ENCODE results near the gene TMED6.

The TMED6 gene

GRCh38 chr16:69368866-69369265, 17.3 kb upstream of the TMED6 start:
- Histone ChIP-seq H3K23ac (ENCODE audit: low read length in 2 of 2) (no peak overlapping the region), H2BK5ac (ENCODE audit: low read depth, low read length, poor library complexity, severe bottlenecking) (no peak overlapping the region), H3K9me3 (ENCODE audit: control insufficient read depth, low read length) (no peaks in the 10 kb centered on the region), H3K36me3 (ENCODE audit: control insufficient read depth in 1 of 2, insufficient read depth in 2 of 2, low read depth in 1 of 2, low read length in 2 of 2) (peaks cover 52 to 88% of the 10 kb centered on the region in 2 experiments), H3K4me1 (ENCODE audit: control insufficient read depth, insufficient read depth, low read depth, low read length) (no peaks in the 10 kb centered on the region), H3K4me2 (ENCODE audit: low read length, poor library complexity, severe bottlenecking) (no peak overlapping the region), H2BK12ac (ENCODE audit: low read length in 2 of 2) (no peak overlapping the region), H3K27me3 (ENCODE audit: control insufficient read depth in 1 of 2, insufficient read depth in 1 of 2, low read length in 2 of 2) (no peaks in the 10 kb centered on the region), H3K4ac (ENCODE audit: low read depth in 1 of 2, low read length in 2 of 2) (no peak overlapping the region), H4K8ac (ENCODE audit: low read length) (no peak overlapping the region), H2BK15ac (ENCODE audit: low read depth, poor library complexity, severe bottlenecking) (no peak overlapping the region), H3K14ac (ENCODE audit: low read length in 2 of 2) (no peak overlapping the region), H3K79me1 (replicated peaks; ENCODE audit: low read length, poor library complexity, severe bottlenecking) (peaks cover 26% of the 10 kb centered on the region), H3K9ac (ENCODE audit: low read length) (no peak overlapping the region), H3K4me3 (ENCODE audit: insufficient read depth in 1 of 2, low read depth in 1 of 2, low read length in 2 of 2) (no peak overlapping the region), H3K27ac (ENCODE audit: low read length, poor library complexity, severe bottlenecking) (no peak overlapping the region), H3K18ac (ENCODE audit: low read depth in 1 of 2, low read length in 2 of 2) (no peak overlapping the region), H2AK5ac (ENCODE audit: low read length, severe bottlenecking) (no peak overlapping the region), H2AFZ (ENCODE audit: low read depth, low read length) (no peak overlapping the region), H4K91ac (ENCODE audit: low read length) (no peak overlapping the region), H2BK120ac (ENCODE audit: low read depth, low read length) (no peak overlapping the region)
- WGBS, result 87% methylated on average over 2 of the region's 4 CpGs
- DNase-seq, result no peak

- Histone ChIP-seq H3K18ac (ENCODE audit: low read depth in 1 of 2, low read length in 2 of 2) (no peak overlapping the region), H3K79me1 (replicated peaks; ENCODE audit: low read length, poor library complexity, severe bottlenecking) (peaks cover 21% of the 10 kb centered on the region), H3K9ac (ENCODE audit: low read length) (no peak overlapping the region), H2BK5ac (ENCODE audit: low read depth, low read length, poor library complexity, severe bottlenecking) (no peak overlapping the region), H2BK120ac (ENCODE audit: low read depth, low read length) (no peak overlapping the region), H3K4me3 (ENCODE audit: insufficient read depth in 1 of 2, low read depth in 1 of 2, low read length in 2 of 2) (no peak overlapping the region), H3K27me3 (ENCODE audit: control insufficient read depth in 1 of 2, insufficient read depth in 1 of 2, low read length in 2 of 2) (no peaks in the 10 kb centered on the region), H3K23ac (ENCODE audit: low read length in 2 of 2) (no peak overlapping the region), H2BK15ac (ENCODE audit: low read depth, poor library complexity, severe bottlenecking) (no peak overlapping the region), H3K4me1 (ENCODE audit: control insufficient read depth, insufficient read depth, low read depth, low read length) (no peaks in the 10 kb centered on the region), H3K4me2 (ENCODE audit: low read length, poor library complexity, severe bottlenecking) (no peak overlapping the region), H3K14ac (ENCODE audit: low read length in 2 of 2) (no peak overlapping the region), H3K4ac (ENCODE audit: low read depth in 1 of 2, low read length in 2 of 2) (no peak overlapping the region), H3K9me3 (ENCODE audit: control insufficient read depth, low read length) (no peaks in the 10 kb centered on the region), H2BK12ac (ENCODE audit: low read length in 2 of 2) (no peak overlapping the region), H4K91ac (ENCODE audit: low read length) (no peak overlapping the region), H4K8ac (ENCODE audit: low read length) (no peak overlapping the region), H3K27ac (ENCODE audit: low read length, poor library complexity, severe bottlenecking) (no peak overlapping the region), H2AFZ (ENCODE audit: low read depth, low read length) (no peak overlapping the region), H2AK5ac (ENCODE audit: low read length, severe bottlenecking) (no peak overlapping the region), H3K36me3 (ENCODE audit: control insufficient read depth in 1 of 2, insufficient read depth in 2 of 2, low read depth in 1 of 2, low read length in 2 of 2) (peaks cover 60 to 86% of the 10 kb centered on the region in 2 experiments)
- DNase-seq, result no peak
- 92% methylated on average over 7 of the region's 7 CpGs for WGBS
These were observed 16.4 kb upstream of the TMED6 start for GRCh38 chr16:69367980-69368379.

GRCh38 chr16:69366431-69366830, 14.8 kb upstream of the TMED6 start:
- Histone ChIP-seq H2BK120ac (ENCODE audit: low read depth, low read length) (no peak overlapping the region), H3K27ac (ENCODE audit: low read length, poor library complexity, severe bottlenecking) (no peak overlapping the region), H4K8ac (ENCODE audit: low read length) (no peak overlapping the region), H3K4me2 (ENCODE audit: low read length, poor library complexity, severe bottlenecking) (no peak overlapping the region), H3K4me3 (ENCODE audit: insufficient read depth in 1 of 2, low read depth in 1 of 2, low read length in 2 of 2) (no peak overlapping the region), H3K79me1 (replicated peaks; ENCODE audit: low read length, poor library complexity, severe bottlenecking) (peaks cover 22% of the 10 kb centered on the region), H3K14ac (ENCODE audit: low read length in 2 of 2) (no peak overlapping the region), H3K4ac (ENCODE audit: low read depth in 1 of 2, low read length in 2 of 2) (no peak overlapping the region), H4K91ac (ENCODE audit: low read length) (no peak overlapping the region), H3K27me3 (ENCODE audit: control insufficient read depth in 1 of 2, insufficient read depth in 1 of 2, low read length in 2 of 2) (no peaks in the 10 kb centered on the region), H2BK5ac (ENCODE audit: low read depth, low read length, poor library complexity, severe bottlenecking) (no peak overlapping the region), H3K9ac (ENCODE audit: low read length) (no peak overlapping the region), H2BK12ac (ENCODE audit: low read length in 2 of 2) (no peak overlapping the region), H2AK5ac (ENCODE audit: low read length, severe bottlenecking) (no peak overlapping the region), H3K9me3 (ENCODE audit: control insufficient read depth, low read length) (no peaks in the 10 kb centered on the region), H2BK15ac (ENCODE audit: low read depth, poor library complexity, severe bottlenecking) (no peak overlapping the region), H3K36me3 (ENCODE audit: control insufficient read depth in 1 of 2, insufficient read depth in 2 of 2, low read depth in 1 of 2, low read length in 2 of 2) (peaks cover 60 to 84% of the 10 kb centered on the region in 2 experiments), H3K4me1 (ENCODE audit: control insufficient read depth, insufficient read depth, low read depth, low read length) (no peaks in the 10 kb centered on the region), H3K18ac (ENCODE audit: low read depth in 1 of 2, low read length in 2 of 2) (no peak overlapping the region), H2AFZ (ENCODE audit: low read depth, low read length) (no peak overlapping the region), H3K23ac (ENCODE audit: low read length in 2 of 2) (no peak overlapping the region)
- WGBS, result 91% methylated on average over 6 of the region's 7 CpGs
- DNase-seq, result no peak

GRCh38 chr16:69365901-69366300, 14.3 kb upstream of the TMED6 start:
- Histone ChIP-seq H3K9ac (ENCODE audit: low read length) (no peak overlapping the region), H3K9me3 (ENCODE audit: control insufficient read depth, low read length) (no peaks in the 10 kb centered on the region), H2AK5ac (ENCODE audit: low read length, severe bottlenecking) (no peak overlapping the region), H2BK15ac (ENCODE audit: low read depth, poor library complexity, severe bottlenecking) (no peak overlapping the region), H3K79me1 (replicated peaks; ENCODE audit: low read length, poor library complexity, severe bottlenecking) (peaks cover 22% of the 10 kb centered on the region), H4K8ac (ENCODE audit: low read length) (no peak overlapping the region), H3K27me3 (ENCODE audit: control insufficient read depth in 1 of 2, insufficient read depth in 1 of 2, low read length in 2 of 2) (no peaks in the 10 kb centered on the region), H3K4me3 (ENCODE audit: insufficient read depth in 1 of 2, low read depth in 1 of 2, low read length in 2 of 2) (no peak overlapping the region), H2AFZ (ENCODE audit: low read depth, low read length) (no peak overlapping the region), H3K18ac (ENCODE audit: low read depth in 1 of 2, low read length in 2 of 2) (no peak overlapping the region), H3K36me3 (ENCODE audit: control insufficient read depth in 1 of 2, insufficient read depth in 2 of 2, low read depth in 1 of 2, low read length in 2 of 2) (peaks cover 61 to 85% of the 10 kb centered on the region in 2 experiments), H2BK12ac (ENCODE audit: low read length in 2 of 2) (no peak overlapping the region), H3K4me2 (ENCODE audit: low read length, poor library complexity, severe bottlenecking) (no peak overlapping the region), H3K23ac (ENCODE audit: low read length in 2 of 2) (no peak overlapping the region), H2BK5ac (ENCODE audit: low read depth, low read length, poor library complexity, severe bottlenecking) (no peak overlapping the region), H4K91ac (ENCODE audit: low read length) (no peak overlapping the region), H3K4me1 (ENCODE audit: control insufficient read depth, insufficient read depth, low read depth, low read length) (no peaks in the 10 kb centered on the region), H2BK120ac (ENCODE audit: low read depth, low read length) (no peak overlapping the region), H3K14ac (ENCODE audit: low read length in 2 of 2) (no peak overlapping the region), H3K4ac (ENCODE audit: low read depth in 1 of 2, low read length in 2 of 2) (no peak overlapping the region), H3K27ac (ENCODE audit: low read length, poor library complexity, severe bottlenecking) (no peak overlapping the region)
- DNase-seq, result no peak
- whole genome bisulfite sequencing, result 97% methylated on average over 2 of the region's 2 CpGs
